NCI-H69 (cell line): ENCODE data around the gene CBY2.
A peak's percentile ranks its signal among the peaks of the same experiment; 100 is the strongest.

Experiments
- DNase-seq: peaks from one replicate; lab custom pipeline; 2025; lab: John Stamatoyannopoulos, UW

Gene CBY2

GRCh38 chr13:45702869-45703391 lies 810 bp downstream of the CBY2 start:
- DNase-seq = no peak

- no peak for DNase-seq
Measured at GRCh38 chr13:45704211-45704739, 2.2 kb downstream of the CBY2 start.

- DNase-seq = no peak
Measured at GRCh38 chr13:45704854-45705695, 3.0 kb downstream of the CBY2 start.

GRCh38 chr13:45705918-45706317 lies 3.8 kb downstream of the CBY2 start:
- no peak for DNase-seq

- DNase-seq = no peak
Measured at GRCh38 chr13:45707516-45708100, 5.5 kb downstream of the CBY2 start.

GRCh38 chr13:45711951-45712350 lies 9.8 kb downstream of the CBY2 start:
- no peak for DNase-seq

- no peak for DNase-seq
Measured at GRCh38 chr13:45713106-45713690, 11.1 kb downstream of the CBY2 start.

- no peak for DNase-seq
Measured at GRCh38 chr13:45713721-45714120, 11.6 kb downstream of the CBY2 start.

- no peak for DNase-seq
Measured at GRCh38 chr13:45714170-45714569, 12.1 kb downstream of the CBY2 start.

- DNase-seq = no peak
Measured at GRCh38 chr13:45715351-45715750, 13.2 kb downstream of the CBY2 start.

- DNase-seq = peak; percentile 57
Measured at GRCh38 chr13:45717349-45717748, 15.2 kb downstream of the CBY2 start.

GRCh38 chr13:45718063-45718462 lies 15.9 kb downstream of the CBY2 start:
- peak; percentile 35 for DNase-seq

- no peak for DNase-seq
Measured at GRCh38 chr13:45718992-45719391, 16.9 kb downstream of the CBY2 start.

- no peak for DNase-seq
Measured at GRCh38 chr13:45721203-45721731, 19.1 kb downstream of the CBY2 start.

GRCh38 chr13:45723798-45724197 lies 21.7 kb downstream of the CBY2 start:
- DNase-seq = no peak

- no peak for DNase-seq
Measured at GRCh38 chr13:45728759-45729158, 26.6 kb downstream of the CBY2 start.

GRCh38 chr13:45731455-45731854 lies 29.3 kb downstream of the CBY2 start:
- DNase-seq = peak; percentile 70

- DNase-seq = peak; percentile 53
Measured at GRCh38 chr13:45732916-45733315, 30.8 kb downstream of the CBY2 start.

GRCh38 chr13:45733361-45733760 lies 31.2 kb downstream of the CBY2 start:
- peak; percentile 21 for DNase-seq

GRCh38 chr13:45737571-45738017 lies 35.5 kb downstream of the CBY2 start:
- peak; percentile 1 for DNase-seq

GRCh38 chr13:45742985-45743384 lies 40.9 kb downstream of the CBY2 start:
- no peak for DNase-seq

GRCh38 chr13:45744979-45745378 lies 42.9 kb downstream of the CBY2 start:
- DNase-seq = no peak
